ENCODE results near the gene LRP1. TPM values are rescaled to one million over a fixed set of nuclear protein-coding genes. Genes with fewer than 3 reads are reported as not detected.

LRP1 gene
- total RNA-seq, 1 donor from 2014 or later, result 448 TPM

- H3K4me3 Mint-ChIP-seq (ENCODE audit: unreplicated experiment), result peak overlapping the region; percentile 87
- TF ChIP-seq CTCF (IDR thresholded peaks at IDR 0.05), result no peak
- H3K36me3 Mint-ChIP-seq (ENCODE audit: low read depth), result no peaks in the 10 kb centered on the region
- H3K9me3 Mint-ChIP-seq (ENCODE audit: low read depth), result no peaks in the 10 kb centered on the region
- no peaks in the 10 kb centered on the region for H3K27me3 Mint-ChIP-seq (ENCODE audit: low read depth)
- no peak for DNase-seq (ENCODE audit: low spot score)
- peak overlapping the region; percentile 96 for H3K27ac Mint-ChIP-seq (ENCODE audit: unreplicated experiment)
- H3K4me1 Mint-ChIP-seq (ENCODE audit: low read depth), result peaks cover 36% of the 10 kb centered on the region
These were observed 1.7 kb upstream of the LRP1 start for GRCh38 chr12:57126561-57126960.

- H3K27me3 Mint-ChIP-seq (ENCODE audit: low read depth), result no peaks in the 10 kb centered on the region
- DNase-seq (ENCODE audit: low spot score), result no peak
- H3K27ac Mint-ChIP-seq (ENCODE audit: unreplicated experiment), result peak overlapping the region; percentile 96
- H3K4me1 Mint-ChIP-seq (ENCODE audit: low read depth), result peaks cover 42% of the 10 kb centered on the region
- H3K4me3 Mint-ChIP-seq (ENCODE audit: unreplicated experiment), result peak overlapping the region; percentile 87
- peak; percentile 71 for TF ChIP-seq CTCF (IDR thresholded peaks at IDR 0.05)
- H3K36me3 Mint-ChIP-seq (ENCODE audit: low read depth), result no peaks in the 10 kb centered on the region
- H3K9me3 Mint-ChIP-seq (ENCODE audit: low read depth), result no peaks in the 10 kb centered on the region
These were observed 1.1 kb upstream of the LRP1 start for GRCh38 chr12:57127101-57127725.

- Mint-ChIP-seq H3K36me3 (ENCODE audit: low read depth) (no peaks in the 10 kb centered on the region), H3K4me3 (ENCODE audit: unreplicated experiment) (peak overlapping the region; percentile 87), H3K4me1 (ENCODE audit: low read depth) (peaks cover 57% of the 10 kb centered on the region), H3K9me3 (ENCODE audit: low read depth) (no peaks in the 10 kb centered on the region), H3K27ac (ENCODE audit: unreplicated experiment) (peak overlapping the region; percentile 80), H3K27me3 (ENCODE audit: low read depth) (no peaks in the 10 kb centered on the region)
- no peak for TF ChIP-seq CTCF (IDR thresholded peaks at IDR 0.05)
- DNase-seq (ENCODE audit: low spot score), result no peak
These were observed 400 bp downstream of the LRP1 start for GRCh38 chr12:57128519-57129247.

- H3K4me3 Mint-ChIP-seq (ENCODE audit: unreplicated experiment), result peak overlapping the region; percentile 87
- TF ChIP-seq CTCF (IDR thresholded peaks at IDR 0.05), result no peak
- peaks cover 60% of the 10 kb centered on the region for H3K4me1 Mint-ChIP-seq (ENCODE audit: low read depth)
- peak overlapping the region; percentile 91 for H3K27ac Mint-ChIP-seq (ENCODE audit: unreplicated experiment)
- H3K27me3 Mint-ChIP-seq (ENCODE audit: low read depth), result no peaks in the 10 kb centered on the region
- DNase-seq (ENCODE audit: low spot score), result no peak
- no peaks in the 10 kb centered on the region for H3K36me3 Mint-ChIP-seq (ENCODE audit: low read depth)
- no peaks in the 10 kb centered on the region for H3K9me3 Mint-ChIP-seq (ENCODE audit: low read depth)
These were observed 1.1 kb downstream of the LRP1 start for GRCh38 chr12:57129321-57129842.

GRCh38 chr12:57129889-57130288 is 1.6 kb downstream of the LRP1 start:
- H3K27me3 Mint-ChIP-seq (ENCODE audit: low read depth), result no peaks in the 10 kb centered on the region
- no peak for TF ChIP-seq CTCF (IDR thresholded peaks at IDR 0.05)

More at GRCh38 chr12:57129889-57130288, 1.6 kb downstream of the LRP1 start:
- no peak for DNase-seq (ENCODE audit: low spot score)
- H3K9me3 Mint-ChIP-seq (ENCODE audit: low read depth), result no peaks in the 10 kb centered on the region
- H3K36me3 Mint-ChIP-seq (ENCODE audit: low read depth), result no peaks in the 10 kb centered on the region
- H3K27ac Mint-ChIP-seq (ENCODE audit: unreplicated experiment), result peak overlapping the region; percentile 91
- H3K4me1 Mint-ChIP-seq (ENCODE audit: low read depth), result peaks cover 65% of the 10 kb centered on the region
- peak overlapping the region; percentile 87 for H3K4me3 Mint-ChIP-seq (ENCODE audit: unreplicated experiment)

All from chondrocyte (in vitro differentiated cells).